K562 (cell line): Measurements from ENCODE around the gene ACAP3. TPM values are rescaled to one million over a fixed set of nuclear protein-coding genes. Genes with fewer than 3 reads are reported as not detected.

ENCODE experiments used
- BACH1 ChIP-seq: fragments of 200-800 bp; sonication (Bioruptor generic); IDR thresholded peaks from 2 replicates; pipeline ENCODE4 v1.6.1; 2016; ENCODE audit warnings: missing genetic modification characterization, missing compliant biosample characterization
- CBFB ChIP-seq: sonication (generic); formaldehyde crosslinking; IDR thresholded peaks from 2 replicates; pipeline ENCODE4 v1.4.0; 2020; ENCODE audit warnings: mild to moderate bottlenecking, missing genetic modification reagents
- CBX8 ChIP-seq: fragments of 200-600 bp; sonication (generic); IDR thresholded peaks from 2 replicates; pipeline ENCODE4 v1.6.1; 2012; ENCODE audit warnings: borderline replicate concordance, mixed run types, low read depth, mild to moderate bottlenecking, moderate library complexity, mixed read lengths, low read length, control low read depth, inconsistent platforms; ENCODE audit not compliant: poor library complexity, severe bottlenecking; ENCODE audit errors: extremely low read depth
- HDAC8 ChIP-seq: fragments of 450-650 bp; IDR thresholded peaks from 2 replicates; pipeline ENCODE4 v1.6.1; 2016; ENCODE audit warnings: mild to moderate bottlenecking, missing genetic modification characterization, moderate library complexity, missing compliant biosample characterization
- ILF3 ChIP-seq: fragments of 450-650 bp; IDR thresholded peaks from 2 replicates; pipeline ENCODE4 v1.6.1; 2018; ENCODE audit warnings: antibody characterized with exemption, mild to moderate bottlenecking, moderate library complexity, borderline replicate concordance
- NONO ChIP-seq, 2 experiments: fragments of 200-400 bp in 1 of 2; fragments of 450-650 bp in 1 of 2; formaldehyde crosslinking in 1 of 2; IDR thresholded peaks; 2 replicates each; pipeline ENCODE4 v1.6.1; 2017; ENCODE audit warnings: low read depth in 2 of 2, mild to moderate bottlenecking in 2 of 2, moderate library complexity in 2 of 2, low read length in 1 of 2
- SMAD3 ChIP-seq: fragments of 450-650 bp; formaldehyde crosslinking; conservative IDR thresholded peaks from 2 replicates; pipeline ENCODE4 v1.4.0; 2020; ENCODE audit warnings: mild to moderate bottlenecking
- SRSF9 ChIP-seq: fragments of 200-400 bp; formaldehyde crosslinking; IDR thresholded peaks from 2 replicates; pipeline ENCODE4 v1.6.1; 2017; ENCODE audit warnings: low read depth, low read length, borderline replicate concordance
- TFAM ChIP-seq: fragments of 250-450 bp; sonication (Bioruptor Pico); conservative IDR thresholded peaks from 2 replicates; pipeline ENCODE4 v1.5.0; 2021; ENCODE audit warnings: mild to moderate bottlenecking, moderate library complexity
- ZBTB7A ChIP-seq: IDR thresholded peaks from 2 replicates; pipeline ENCODE4 v1.6.1; 2011; ENCODE audit warnings: low read depth, mild to moderate bottlenecking, low read length, moderate library complexity, borderline replicate concordance; ENCODE audit not compliant: control insufficient read depth
- ZBTB8A ChIP-seq: fragments of 450-650 bp; IDR thresholded peaks from 2 replicates; pipeline ENCODE4 v1.6.1; 2018; ENCODE audit warnings: mild to moderate bottlenecking, moderate library complexity; ENCODE audit not compliant: partially characterized antibody
- ZNF184 ChIP-seq: sonication (generic); formaldehyde crosslinking; IDR thresholded peaks from 2 replicates; pipeline ENCODE4 v1.5.0; 2020; ENCODE audit warnings: missing genetic modification reagents
- polyA plus RNA-seq, 8 experiments: library from polyadenylated mRNA; depleted of rRNA in 4 of 8; stranded (reverse) in 5 of 8; unstranded in 3 of 8; fragments of >200 nt; fragmentation: Nextera tagmentation in 2 of 8; fragmentation: Illumina TruSeq in 1 of 8; extraction: Ambion mirVana in 2 of 8; extraction: Trizol in 1 of 8; gene quantifications; 2 replicates each; pipeline versions ENCODE4 v1.2.1 to v1.2.3, GENCODE V29; 2011 to 2014; ENCODE audit warnings: inconsistent platforms in 1 of 8, missing spikeins in 1 of 8
- total RNA-seq, 7 experiments: library from RNA; depleted of rRNA in 6 of 7; stranded (reverse); fragments of >200 nt in 6 of 7; fragmentation: Illumina TruSeq in 2 of 7; extraction: Trizol in 2 of 7; gene quantifications; 2 replicates each; pipeline versions ENCODE4 v1.2.1 to v1.2.3, GENCODE V29; 2011 to 2021; ENCODE audit warnings: low replicate concordance in 1 of 7
- TF ChIP-seq, protein P1 (sequence below): IDR thresholded peaks from 2 replicates; pipeline ENCODE4 v1.6.1; 2016; ENCODE audit warnings: missing genetic modification characterization, missing compliant biosample characterization
- TF ChIP-seq, protein P2 (sequence below), 2 experiments: fragments of 450-650 bp in 1 of 2; sonication (generic) in 1 of 2; formaldehyde crosslinking in 1 of 2; IDR thresholded peaks in 1 of 2; conservative IDR thresholded peaks in 1 of 2; 2 replicates each; pipeline versions ENCODE4 v1.6.1 to v1.8.1; 2016 to 2023; ENCODE audit warnings: mild to moderate bottlenecking in 2 of 2, moderate library complexity in 2 of 2, inconsistent platforms in 1 of 2, missing genetic modification reagents in 1 of 2
- TF ChIP-seq, protein P3 (sequence below), 2 experiments: IDR thresholded peaks; 2 replicates each; pipeline ENCODE4 v1.6.1; 2012; ENCODE audit warnings: improper control_type of control experiment in 2 of 2, low read depth in 2 of 2, low read length in 2 of 2, borderline replicate concordance in 1 of 2
- TF ChIP-seq, protein P4 (sequence below): fragments of 450-650 bp; formaldehyde crosslinking; conservative IDR thresholded peaks from 2 replicates; pipeline ENCODE4 v1.4.0; 2022; ENCODE audit warnings: mild to moderate bottlenecking, missing genetic modification characterization
- TF ChIP-seq, protein P5 (sequence below): fragments of 450-650 bp; IDR thresholded peaks from 2 replicates; pipeline ENCODE4 v1.6.1; 2017; ENCODE audit warnings: antibody characterized with exemption

Gene ACAP3
- total and polyA plus RNA-seq, 9 of the 15 experiments (the other 6 are each of a cell fraction or from before 2014, with no cell fraction given): 0.01 to 49.0 (median 12.0) TPM

DNA sequence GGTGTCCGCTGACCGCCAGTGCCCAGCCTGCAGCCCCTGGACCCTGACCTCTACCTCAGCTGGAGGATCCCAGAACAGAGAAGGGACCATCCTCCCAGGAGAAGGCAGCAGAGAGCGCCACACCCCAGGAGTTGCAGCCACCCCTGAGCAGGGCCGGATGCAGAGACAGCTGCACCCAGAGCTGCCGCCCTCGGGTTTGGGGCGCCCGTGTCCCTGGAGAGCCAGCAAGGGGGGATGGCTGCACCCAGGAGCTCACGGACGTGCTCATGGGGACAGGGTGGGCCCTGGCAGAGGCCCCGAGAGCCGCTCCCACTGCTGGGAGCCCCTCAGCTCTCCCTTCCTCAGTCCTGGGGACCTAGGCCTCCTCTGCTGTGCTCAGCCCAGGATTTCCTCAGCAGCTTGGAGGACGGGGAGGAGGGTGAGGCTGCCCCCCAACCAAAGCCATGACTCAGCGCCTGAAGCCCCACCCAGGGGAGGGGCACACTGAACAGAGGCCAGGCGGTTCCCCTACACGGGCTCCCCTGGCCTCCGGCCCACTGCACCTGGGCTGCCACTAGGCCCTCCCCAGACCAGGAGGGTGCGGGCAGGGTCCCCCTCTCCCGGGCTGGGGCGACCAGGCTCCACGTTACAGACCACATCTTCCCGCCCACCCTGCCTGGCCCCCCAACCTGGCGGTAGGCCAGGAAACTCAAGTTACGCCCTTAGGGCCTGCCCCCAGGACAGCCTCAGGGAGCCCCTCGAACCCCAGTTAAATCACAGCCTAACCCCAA, 2.2 kb downstream of the ACAP3 start (continued):
- TF ChIP-seq NONO (IDR thresholded peaks at IDR 0.05; ENCODE audit: low read depth in 2 of 2, low read length in 1 of 2) (no peak), SRSF9 (no peak), ZBTB7A (peak; percentile 47; the same call in 1 of the 2 replicates), ZNF184 (CRISPR knock-in tag) (no peak), SMAD3 (no peak), ZBTB8A (no peak), TFAM (CRISPR knock-in tag) (no peak), ILF3 (no peak), CBFB (CRISPR knock-in tag) (no peak), CBX8 (no peak), HDAC8 (tag) (no peak), BACH1 (tag) (no peak)
- TF ChIP-seq, protein P1, sequence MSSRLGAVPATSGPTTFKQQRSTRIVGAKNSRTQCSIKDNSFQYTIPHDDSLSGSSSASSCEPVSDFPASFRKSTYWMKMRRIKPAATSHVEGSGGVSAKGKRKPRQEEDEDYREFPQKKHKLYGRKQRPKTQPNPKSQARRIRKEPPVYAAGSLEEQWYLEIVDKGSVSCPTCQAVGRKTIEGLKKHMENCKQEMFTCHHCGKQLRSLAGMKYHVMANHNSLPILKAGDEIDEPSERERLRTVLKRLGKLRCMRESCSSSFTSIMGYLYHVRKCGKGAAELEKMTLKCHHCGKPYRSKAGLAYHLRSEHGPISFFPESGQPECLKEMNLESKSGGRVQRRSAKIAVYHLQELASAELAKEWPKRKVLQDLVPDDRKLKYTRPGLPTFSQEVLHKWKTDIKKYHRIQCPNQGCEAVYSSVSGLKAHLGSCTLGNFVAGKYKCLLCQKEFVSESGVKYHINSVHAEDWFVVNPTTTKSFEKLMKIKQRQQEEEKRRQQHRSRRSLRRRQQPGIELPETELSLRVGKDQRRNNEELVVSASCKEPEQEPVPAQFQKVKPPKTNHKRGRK: no peak
- TF ChIP-seq, protein P2, sequence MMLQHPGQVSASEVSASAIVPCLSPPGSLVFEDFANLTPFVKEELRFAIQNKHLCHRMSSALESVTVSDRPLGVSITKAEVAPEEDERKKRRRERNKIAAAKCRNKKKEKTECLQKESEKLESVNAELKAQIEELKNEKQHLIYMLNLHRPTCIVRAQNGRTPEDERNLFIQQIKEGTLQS (IDR thresholded peaks at IDR 0.05): peak; percentile 85
- TF ChIP-seq, protein P2 (CRISPR knock-in tag; conservative IDR thresholded peaks at IDR 0.05): no peak
- TF ChIP-seq, protein P3, sequence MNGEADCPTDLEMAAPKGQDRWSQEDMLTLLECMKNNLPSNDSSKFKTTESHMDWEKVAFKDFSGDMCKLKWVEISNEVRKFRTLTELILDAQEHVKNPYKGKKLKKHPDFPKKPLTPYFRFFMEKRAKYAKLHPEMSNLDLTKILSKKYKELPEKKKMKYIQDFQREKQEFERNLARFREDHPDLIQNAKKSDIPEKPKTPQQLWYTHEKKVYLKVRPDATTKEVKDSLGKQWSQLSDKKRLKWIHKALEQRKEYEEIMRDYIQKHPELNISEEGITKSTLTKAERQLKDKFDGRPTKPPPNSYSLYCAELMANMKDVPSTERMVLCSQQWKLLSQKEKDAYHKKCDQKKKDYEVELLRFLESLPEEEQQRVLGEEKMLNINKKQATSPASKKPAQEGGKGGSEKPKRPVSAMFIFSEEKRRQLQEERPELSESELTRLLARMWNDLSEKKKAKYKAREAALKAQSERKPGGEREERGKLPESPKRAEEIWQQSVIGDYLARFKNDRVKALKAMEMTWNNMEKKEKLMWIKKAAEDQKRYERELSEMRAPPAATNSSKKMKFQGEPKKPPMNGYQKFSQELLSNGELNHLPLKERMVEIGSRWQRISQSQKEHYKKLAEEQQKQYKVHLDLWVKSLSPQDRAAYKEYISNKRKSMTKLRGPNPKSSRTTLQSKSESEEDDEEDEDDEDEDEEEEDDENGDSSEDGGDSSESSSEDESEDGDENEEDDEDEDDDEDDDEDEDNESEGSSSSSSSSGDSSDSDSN (IDR thresholded peaks at IDR 0.05; ENCODE audit: borderline replicate concordance in 1 of 2, low read depth in 2 of 2, low read length in 2 of 2): no peak
- TF ChIP-seq, protein P4, sequence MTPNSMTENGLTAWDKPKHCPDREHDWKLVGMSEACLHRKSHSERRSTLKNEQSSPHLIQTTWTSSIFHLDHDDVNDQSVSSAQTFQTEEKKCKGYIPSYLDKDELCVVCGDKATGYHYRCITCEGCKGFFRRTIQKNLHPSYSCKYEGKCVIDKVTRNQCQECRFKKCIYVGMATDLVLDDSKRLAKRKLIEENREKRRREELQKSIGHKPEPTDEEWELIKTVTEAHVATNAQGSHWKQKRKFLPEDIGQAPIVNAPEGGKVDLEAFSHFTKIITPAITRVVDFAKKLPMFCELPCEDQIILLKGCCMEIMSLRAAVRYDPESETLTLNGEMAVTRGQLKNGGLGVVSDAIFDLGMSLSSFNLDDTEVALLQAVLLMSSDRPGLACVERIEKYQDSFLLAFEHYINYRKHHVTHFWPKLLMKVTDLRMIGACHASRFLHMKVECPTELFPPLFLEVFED (CRISPR knock-in tag): no peak
- TF ChIP-seq, protein P5, sequence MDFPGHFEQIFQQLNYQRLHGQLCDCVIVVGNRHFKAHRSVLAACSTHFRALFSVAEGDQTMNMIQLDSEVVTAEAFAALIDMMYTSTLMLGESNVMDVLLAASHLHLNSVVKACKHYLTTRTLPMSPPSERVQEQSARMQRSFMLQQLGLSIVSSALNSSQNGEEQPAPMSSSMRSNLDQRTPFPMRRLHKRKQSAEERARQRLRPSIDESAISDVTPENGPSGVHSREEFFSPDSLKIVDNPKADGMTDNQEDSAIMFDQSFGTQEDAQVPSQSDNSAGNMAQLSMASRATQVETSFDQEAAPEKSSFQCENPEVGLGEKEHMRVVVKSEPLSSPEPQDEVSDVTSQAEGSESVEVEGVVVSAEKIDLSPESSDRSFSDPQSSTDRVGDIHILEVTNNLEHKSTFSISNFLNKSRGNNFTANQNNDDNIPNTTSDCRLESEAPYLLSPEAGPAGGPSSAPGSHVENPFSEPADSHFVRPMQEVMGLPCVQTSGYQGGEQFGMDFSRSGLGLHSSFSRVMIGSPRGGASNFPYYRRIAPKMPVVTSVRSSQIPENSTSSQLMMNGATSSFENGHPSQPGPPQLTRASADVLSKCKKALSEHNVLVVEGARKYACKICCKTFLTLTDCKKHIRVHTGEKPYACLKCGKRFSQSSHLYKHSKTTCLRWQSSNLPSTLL: no peak
